Posterior cingulate gyrus (tissue), 11 donors: Measurements from ENCODE around the gene SMCO4.
"Not testable (repeated sequence)": the region's sequence is repeated elsewhere in the genome, so short reads cannot be mapped to it uniquely, and the experiment has no call there.

Source experiments
- DNase-seq, 10 donors: peaks; one replicate each; pipeline versions ENCODE4 v3.0.0 to v3.0.0-alpha.2; 2020 to 2021; ENCODE audit warnings: mixed read lengths in 3 of 10
- intact Hi-C: fragments of 100-400 bp; cut with DNase I; formaldehyde crosslinking; loops from one replicate; pipeline ENCODE4 v1.15.1; 2023

Gene SMCO4, protein sequence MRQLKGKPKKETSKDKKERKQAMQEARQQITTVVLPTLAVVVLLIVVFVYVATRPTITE

DNA sequence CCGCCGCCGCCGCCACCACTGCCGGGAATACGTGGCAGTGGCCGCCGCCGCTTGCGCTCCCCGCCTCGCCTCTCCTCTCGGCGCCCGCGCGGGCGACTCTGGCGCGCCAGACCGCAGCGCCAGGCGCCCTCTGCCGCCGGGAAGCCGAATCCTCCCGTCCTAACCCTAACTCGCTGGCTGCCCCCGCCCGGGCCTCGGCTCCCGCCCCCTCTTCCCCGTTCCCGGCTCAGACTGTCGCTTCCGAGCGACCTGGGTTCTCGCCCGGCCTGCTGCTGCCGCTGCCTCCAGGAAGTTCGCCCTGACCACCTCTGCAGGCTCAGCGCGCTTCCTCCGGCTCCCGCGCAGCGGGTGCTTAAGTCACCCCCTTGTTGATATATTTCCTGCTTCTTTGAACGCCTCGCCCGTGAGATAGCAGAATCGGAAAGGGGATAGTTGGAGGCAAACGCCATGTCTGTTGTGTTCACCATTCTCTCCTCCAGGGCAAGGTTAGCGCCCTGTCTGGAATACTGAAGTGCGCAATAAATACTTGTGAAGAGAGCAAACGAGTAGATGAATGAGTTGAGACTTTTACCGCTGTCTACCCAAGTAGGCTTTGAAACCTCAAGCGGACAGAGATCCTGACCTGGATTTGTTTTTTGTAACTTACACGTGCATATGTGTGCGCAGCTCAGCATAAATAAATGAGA is at the start of gene SMCO4:
Gene SMCO4, minus strand, starts transcription at position 100 of the 686 bp plus-strand sequence. CDS start 64,202 bp downstream, outside the sequence.
- DNase-seq: peak; percentile 59 to 96 (median 78)
- intact Hi-C loops: loop anchor here (1.0 kb wide), 1 partner anchor 309 kb away; no protein-coding TSS in a partner anchor

DNA sequence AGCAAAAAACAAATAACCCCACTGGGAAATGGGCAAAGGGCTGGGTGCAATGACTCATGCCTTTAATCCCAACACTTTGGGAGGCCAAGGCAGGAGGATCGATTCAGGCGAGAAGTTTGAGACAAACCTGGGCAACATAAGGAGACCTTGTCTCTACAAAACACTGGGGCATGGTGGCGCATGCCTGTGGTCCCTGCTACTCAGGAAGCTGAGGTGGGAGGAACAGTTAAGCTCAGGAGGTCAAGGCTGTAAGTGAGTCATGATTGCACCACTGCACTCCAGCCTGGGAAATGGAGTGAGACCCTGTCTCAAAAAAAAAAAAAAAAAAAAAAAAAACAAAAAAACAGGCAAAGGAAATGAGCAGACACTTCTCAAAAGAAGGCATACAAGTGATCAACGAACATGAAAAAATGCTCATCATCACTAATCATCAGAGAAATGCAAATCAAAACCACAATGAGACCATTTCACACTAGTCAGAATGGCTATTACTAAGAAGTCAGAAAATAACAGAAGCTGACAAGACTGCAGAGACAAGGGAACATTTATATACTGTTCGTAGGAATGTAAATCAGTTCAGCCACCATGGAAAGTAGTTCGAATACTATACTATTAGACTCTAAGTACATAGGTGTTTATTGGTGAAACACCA is 48.2 kb upstream of the SMCO4 start:
- intact Hi-C loops: no loop called here
- DNase-seq: no peak

DNA sequence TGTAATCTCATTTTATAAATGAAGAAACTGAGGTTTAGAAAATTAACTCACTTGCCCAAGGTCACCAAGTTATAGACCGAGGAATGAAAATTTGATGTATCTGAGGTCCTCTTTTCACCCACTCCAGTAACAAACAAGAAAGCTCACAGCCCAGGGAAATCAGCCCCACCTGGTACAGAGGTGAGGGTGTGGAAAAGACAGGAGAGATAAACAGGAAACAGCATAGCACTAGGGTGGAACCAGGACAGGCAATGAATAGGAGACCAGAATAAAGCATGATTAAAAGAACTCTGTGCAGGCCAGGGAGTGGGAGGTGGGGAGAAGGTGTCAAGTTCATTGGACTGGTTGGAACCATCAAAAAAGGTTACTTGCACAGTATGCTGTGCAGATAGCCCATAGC is 46.2 kb upstream of the SMCO4 start:
- no peak for DNase-seq
- intact Hi-C loops: no loop called here

DNA sequence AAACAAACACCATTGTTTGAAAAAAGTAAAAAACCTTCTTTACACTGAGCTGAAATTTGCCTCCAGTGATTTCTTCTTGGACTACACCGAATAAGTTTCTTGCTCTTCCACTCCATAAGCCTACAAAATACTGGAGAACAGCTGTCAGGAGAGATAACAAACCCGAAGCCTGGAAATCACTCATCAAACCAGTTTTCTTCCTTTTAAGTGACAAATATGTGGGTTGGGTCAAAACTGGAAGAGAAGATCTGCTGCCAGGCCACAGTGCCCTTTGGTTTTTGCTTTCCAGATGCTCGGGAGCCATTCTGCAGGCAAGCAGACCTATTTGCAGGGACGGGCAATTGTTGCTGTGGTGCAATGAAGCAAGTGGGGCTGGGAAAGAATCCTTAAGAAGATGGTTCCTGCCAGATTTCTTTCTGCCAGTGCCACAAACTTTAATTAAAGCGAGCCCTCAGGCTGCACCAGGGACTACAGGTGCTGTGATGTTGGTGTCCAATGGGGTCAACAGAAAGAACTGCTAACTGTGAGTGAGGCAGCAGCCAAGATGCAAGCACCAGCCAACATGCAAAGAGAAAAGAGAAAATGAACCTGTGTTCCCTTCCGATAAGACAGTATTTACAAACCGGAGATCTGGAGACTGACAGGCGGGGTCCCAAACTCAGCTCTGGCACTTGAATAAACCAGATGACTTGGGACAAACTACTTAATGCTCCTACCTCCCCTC is 44.8 kb upstream of the SMCO4 start:
- intact Hi-C loops: no loop called here
- no peak for DNase-seq

DNA sequence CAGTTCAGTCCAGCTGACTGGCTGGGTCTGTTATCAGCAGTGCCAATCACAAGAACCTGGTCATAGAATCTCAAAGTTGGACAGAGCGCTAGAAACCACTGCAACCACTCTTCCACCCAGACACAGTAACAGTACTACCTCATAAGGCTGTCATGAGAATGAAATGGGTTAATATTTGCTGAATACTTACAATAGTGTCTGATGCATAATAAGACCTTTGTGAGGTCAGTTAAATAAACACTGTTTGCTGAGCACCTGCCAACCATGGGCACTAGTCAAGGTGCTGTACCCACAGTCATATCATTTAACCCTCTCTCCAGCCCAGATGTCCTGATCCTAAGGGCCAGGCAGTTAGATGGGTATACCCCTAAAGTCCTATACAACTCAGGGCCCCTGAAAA is 44.2 kb upstream of the SMCO4 start:
- DNase-seq, intact Hi-C loops: not testable (repeated sequence)

DNA sequence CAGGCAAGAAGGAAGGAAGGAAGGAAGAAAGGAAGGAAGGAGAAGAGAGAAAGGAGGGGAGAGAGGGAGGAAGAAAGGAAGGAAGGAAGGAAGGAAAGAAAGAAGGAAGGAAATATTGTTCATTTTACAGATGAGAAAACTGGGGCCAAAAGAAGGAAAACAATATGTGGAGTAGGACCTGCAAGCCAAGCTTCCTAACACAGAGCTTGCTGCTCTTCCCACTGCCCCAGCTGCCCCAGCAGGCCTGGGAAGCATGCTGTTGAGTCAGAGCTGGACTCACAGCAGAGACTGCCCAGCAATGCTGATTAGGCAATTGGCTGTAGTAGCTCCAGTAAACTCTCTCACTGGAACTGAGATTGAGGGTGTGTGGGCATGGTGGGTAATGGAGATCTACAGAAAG is 42.6 kb upstream of the SMCO4 start:
- intact Hi-C loops: no loop called here
- no peak for DNase-seq

DNA sequence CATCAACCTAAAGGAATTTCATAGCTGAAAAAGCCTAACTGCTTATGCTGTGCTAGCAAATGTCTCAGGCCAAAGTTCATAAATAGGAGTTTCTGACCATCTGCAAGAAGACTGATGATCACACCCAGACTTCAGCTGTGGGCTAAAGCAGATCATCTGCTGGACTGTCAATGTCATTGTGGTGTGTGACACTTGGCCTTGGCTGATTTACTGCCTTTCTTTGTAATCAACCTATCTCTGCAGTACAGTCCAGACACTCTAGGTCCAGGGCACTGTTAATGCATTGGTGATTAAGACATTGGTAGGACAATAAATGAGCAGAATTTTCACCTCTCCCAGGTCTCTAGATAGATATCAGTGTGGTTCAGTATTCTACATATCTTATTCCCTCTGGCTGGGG is 40.3 kb upstream of the SMCO4 start:
- DNase-seq: no peak
- intact Hi-C loops: no loop called here

DNA sequence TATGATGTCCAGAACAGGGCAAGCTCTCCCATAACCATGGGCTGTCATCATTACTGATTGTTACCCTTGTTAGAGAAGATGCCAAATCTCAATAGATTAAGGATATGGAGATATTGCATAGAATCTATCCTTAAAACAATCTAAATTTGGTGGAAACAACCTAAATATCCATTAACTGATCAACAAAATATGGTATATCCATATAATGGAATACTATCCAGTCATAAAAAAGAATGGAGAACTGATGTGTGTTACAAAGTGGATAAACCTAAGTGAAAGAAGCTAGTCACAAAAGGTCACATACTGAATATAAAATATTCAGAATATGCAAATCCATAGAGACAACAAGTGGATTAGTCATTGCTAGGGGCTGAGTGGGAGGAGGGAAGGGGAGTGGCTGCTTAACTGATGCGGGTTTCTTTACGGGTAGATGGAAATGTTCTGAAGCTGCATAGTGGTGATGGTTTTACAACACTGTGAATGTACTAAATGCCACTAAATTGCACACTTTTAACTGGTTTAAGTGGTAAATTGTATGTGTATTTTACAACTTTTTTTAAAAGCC is 36.1 kb upstream of the SMCO4 start:
- no peak for DNase-seq
- intact Hi-C loops: no loop called here

DNA sequence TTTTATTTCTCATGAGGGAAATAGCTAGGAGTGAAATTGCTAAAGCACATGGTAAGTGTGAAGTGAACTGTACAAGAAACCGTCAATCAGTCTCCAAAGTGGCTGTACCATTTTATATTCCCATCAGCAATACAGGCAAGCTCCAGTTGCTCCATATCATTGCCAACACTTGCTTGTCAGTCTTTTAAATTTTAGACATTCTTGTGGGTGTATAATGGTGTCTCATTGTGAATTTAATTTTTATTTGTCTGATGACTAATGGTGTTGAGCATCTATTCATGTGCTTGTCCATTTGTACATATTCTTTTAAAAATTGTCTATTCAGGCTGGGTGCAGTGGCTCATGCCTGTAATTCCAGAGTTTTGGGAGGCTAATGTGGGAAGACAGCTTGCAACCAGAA is 34.1 kb upstream of the SMCO4 start:
- no peak for DNase-seq
- intact Hi-C loops: no loop called here

DNA sequence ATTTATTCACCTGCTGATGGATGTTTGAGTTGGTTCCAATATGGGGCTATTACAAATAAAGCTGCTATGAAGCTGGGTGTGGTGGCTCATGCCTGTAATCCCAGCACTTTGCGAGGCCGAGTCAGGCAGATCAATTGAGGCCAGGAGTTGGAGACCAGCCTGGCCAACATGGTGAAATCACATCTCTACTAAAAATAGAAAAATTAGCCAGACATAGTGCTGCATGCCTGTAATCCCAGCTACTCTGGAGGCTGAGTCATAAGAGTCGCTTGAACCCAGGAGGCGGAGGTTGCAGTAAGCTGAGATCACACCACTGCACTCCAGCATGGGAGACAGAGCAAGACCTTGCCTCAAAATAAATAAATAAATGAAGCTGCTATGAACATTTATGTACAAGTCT is 33.7 kb upstream of the SMCO4 start:
- DNase-seq, intact Hi-C loops: not testable (repeated sequence)

DNA sequence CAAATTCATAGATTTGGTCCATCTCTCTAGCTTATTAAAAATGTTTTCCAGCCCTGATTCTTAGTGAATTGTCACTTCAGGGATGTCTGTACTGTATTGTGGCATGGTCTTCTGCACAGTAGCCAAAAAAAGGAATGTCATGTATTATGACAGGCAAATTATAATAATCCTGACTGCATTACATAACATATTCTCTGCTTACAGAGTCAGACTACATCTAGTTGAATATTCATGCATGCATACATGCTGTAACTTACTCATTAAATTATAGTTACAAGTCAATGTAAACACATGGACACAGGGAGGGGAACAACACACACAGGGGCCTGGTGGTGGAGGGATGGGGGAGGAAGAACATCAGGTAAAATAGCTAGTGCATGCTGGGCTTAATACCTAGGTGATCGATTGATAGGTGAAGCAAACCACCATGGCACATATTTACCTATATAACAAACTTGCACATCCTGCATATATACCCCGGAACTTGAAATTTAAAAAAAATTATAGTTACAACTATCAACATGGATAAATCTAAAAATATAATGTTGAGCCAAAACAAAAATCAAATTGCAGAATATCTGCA is 31.5 kb upstream of the SMCO4 start:
- DNase-seq: no peak
- intact Hi-C loops: no loop called here

DNA sequence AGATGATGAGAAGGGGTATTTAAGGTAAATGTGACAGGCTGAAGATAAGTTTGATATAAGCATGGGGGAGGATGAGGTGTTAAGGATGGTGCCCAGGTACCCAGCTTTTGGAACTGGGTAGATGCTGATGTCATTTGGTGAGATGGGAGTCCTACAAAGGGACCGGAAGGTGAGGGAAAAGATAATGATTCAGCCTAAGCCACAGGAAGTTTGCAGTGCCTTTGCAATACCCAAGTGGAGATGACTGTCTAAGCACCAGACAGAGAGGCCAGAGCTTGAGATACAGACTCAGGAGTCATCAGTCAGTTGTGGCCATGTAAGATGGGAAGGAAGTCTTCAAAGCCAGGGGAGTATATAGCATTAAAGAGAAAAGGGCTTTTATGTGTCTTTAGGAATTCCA is 30.0 kb upstream of the SMCO4 start:
- intact Hi-C loops: no loop called here
- DNase-seq: no peak

DNA sequence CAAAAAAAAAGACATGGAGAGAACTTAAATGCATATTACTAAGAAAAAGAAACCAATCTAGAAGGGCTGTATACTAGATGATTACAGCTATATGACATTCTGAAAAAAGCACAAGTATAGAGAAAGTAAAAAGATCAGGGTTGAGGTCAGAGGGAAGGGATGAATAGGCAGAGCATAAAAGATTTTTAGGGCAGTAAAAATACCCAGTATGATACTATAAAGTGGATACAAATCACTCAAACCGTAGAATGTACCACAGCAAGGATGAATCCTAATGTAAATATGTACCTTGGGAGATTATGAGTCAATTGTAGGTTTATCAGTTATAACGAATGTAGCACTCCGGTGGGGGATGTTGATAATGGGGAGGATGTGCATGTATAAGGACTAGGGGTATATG is 29.4 kb upstream of the SMCO4 start:
- no peak for DNase-seq
- intact Hi-C loops: no loop called here

DNA sequence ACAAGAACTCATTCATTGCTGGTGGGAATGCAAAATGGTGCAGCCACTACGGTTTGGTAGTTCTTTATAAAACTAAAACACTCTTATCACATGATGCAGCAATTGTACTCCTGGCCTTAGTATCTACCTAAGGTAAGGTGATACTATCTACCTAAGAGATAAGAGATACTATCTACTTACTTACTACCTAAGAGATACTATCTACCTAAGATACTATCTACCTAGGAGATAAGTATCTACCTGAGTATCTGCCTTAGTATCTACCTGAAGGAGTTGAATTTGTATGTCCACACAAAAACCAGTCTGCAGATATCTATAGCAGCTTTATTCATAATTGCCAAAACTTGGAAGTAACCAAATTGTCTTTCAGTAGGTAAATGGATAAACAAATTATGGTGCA is 29.0 kb upstream of the SMCO4 start:
- intact Hi-C loops: no loop called here
- no peak for DNase-seq

DNA sequence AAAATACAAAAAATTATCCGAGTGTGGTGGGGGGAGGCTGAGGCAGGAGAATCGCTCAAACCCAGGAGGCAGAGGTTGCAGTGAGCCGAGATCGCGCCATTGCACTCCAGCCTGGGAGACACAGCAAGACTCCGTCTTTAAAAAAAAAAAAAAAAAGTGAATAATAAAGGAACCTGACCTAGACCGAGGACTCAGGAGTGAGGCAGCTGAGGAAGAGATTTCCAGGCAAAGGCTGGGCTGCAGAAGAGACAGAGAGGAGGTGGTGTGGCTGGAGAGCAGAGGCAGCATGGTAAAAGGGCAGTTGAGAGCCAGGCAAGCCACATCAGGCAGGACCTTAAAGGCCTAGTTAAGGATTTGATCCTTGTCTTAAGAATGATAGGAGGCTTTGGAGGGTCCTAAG is 28.4 kb upstream of the SMCO4 start:
- intact Hi-C loops: no loop called here
- DNase-seq: no peak

DNA sequence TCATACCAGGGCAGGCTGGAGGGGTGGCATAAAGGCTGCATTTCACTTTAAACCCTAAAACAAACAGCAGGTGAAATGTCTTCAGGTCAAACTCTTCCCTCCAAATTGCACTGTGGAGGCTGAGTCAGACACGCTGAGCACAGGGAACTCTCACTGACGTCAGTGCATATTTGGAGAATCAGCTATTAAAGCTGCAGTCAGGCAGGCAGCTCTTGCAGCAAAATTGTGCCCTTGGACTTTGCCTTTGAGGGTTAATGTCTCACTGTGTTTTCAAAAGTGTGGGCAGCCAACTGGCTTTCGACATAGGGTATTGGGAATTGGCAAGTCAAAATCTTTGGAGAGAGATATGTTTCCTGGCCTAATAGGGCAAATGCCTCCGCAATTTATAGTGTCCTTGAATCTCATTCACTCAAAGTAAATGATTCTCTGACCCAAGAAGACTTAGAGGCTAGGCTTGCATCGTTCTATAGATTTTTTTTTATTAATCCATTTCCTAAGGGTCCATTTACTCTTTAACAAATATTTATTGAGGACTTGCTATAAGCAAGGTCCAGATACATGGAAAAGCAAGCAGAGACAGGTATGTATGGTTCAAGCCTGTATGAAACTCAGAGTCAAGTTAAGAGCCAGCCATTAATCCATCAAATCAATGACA is 27.7 kb upstream of the SMCO4 start:
- intact Hi-C loops: no loop called here
- DNase-seq: no peak

DNA sequence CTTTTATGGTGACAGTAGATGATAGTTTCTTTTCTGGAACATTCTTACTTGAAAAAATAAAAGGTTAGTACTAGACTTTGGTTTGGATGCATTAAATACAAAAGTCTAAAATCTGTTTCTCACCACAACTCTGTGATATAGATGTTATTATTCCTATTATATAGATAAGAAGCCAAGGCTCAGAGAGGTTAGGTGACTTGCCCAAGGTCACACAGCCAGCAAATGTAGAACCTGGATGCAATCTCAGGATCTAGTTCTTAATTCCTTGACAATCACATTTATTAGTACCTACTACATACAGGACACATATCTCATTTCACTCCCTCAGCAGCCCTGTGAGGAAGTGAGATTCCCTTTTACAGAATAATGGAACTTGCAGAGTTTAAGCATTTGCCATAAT is 26.3 kb upstream of the SMCO4 start:
- no peak for DNase-seq
- intact Hi-C loops: no loop called here

DNA sequence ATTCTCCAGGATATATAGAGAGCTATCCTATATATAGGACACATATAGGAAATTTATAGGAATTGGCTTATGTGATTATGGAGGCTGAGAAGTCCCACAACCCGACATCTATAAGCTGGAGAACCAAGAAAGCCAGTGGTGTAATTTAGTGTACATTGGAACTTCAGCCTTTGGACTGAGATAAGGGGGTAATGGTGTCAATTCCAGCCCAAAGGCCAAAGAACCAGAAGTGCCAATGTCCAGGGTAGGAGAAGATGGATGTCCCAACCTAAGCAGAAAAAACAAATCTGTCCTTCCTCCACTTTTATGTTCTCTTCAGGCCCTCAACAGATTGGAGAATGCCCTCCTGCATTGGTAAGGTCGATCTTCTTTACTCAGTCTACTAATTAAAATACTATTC is 25.5 kb upstream of the SMCO4 start:
- intact Hi-C loops: no loop called here
- DNase-seq: no peak

DNA sequence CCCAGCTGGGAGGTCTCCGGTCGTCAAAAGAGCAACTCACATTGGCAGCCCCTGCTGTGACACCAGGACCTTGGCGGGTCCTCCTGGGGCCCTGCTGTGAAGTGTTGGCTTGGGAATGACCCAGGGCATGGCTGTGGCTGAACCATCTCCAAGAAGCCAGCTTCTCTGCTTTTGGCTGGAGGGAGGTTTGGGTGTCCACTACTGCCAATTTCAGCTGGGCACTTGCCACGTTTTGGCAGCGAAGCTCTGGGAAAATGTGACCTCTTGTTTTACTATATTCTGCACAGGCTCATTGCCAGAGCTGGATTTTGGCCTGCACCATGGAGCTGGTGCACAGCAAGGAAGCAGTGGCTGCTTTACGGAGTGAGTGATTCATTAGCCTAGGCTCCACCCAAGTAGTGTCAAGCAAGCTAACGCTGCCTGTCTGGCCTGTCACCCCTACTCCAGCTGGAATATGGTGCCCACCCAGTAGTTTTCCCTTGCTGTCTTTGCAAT is 24.3 kb upstream of the SMCO4 start:
- intact Hi-C loops: no loop called here
- DNase-seq: peak; percentile 16 to 87 (median 34)

DNA sequence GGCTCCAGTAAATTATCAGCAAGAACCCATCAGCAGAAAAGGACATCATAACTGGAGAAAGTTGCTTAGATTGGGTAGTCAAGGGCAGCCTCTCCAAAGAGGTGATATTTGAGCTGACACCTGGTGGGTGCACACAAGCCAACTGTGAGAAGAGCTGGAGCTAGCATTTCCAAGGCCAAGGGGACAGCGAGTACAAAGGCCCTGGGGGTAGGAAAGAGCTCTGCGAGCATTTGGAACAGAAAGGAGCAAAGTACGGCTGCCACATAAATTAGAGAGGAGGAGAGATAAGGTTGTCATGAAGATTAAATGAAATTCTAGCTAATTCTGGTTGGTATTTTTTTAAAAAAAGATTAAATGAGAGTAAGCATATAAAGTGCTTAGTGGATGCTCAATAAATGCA is 21.7 kb upstream of the SMCO4 start:
- intact Hi-C loops: no loop called here

More for the DNA sequence above, 21.7 kb upstream of the SMCO4 start:
- no peak for DNase-seq
